Trophoblast cell (in vitro differentiated cells and primary cell): Measurements from ENCODE around the gene KCNIP2.

Experiments
- DNase-seq, 2 donors: peaks; one replicate each; pipeline ENCODE4 v3.0.0-alpha.2; 2016
- H2AFZ ChIP-seq: 2 replicates; pipeline ENCODE4 v1.6.1; 2013; ENCODE audit warnings: low read length, moderate library complexity, mild to moderate bottlenecking; ENCODE audit not compliant: insufficient read depth, poor library complexity
- H2AK5ac ChIP-seq: 2 replicates; pipeline ENCODE4 v1.6.1; 2013; ENCODE audit warnings: mild to moderate bottlenecking, low read length
- H2BK120ac ChIP-seq: 2 replicates; pipeline ENCODE4 v1.6.1; 2013; ENCODE audit warnings: low read length, mild to moderate bottlenecking, moderate library complexity; ENCODE audit not compliant: insufficient read depth, poor library complexity
- H2BK12ac ChIP-seq: 2 replicates; pipeline ENCODE4 v1.6.1; 2013; ENCODE audit warnings: mild to moderate bottlenecking, low read length, moderate library complexity
- H2BK5ac ChIP-seq: 2 replicates; pipeline ENCODE4 v1.6.1; 2013; ENCODE audit warnings: low read length, low read depth, moderate library complexity, mild to moderate bottlenecking; ENCODE audit not compliant: poor library complexity
- H3K14ac ChIP-seq: 2 replicates; pipeline ENCODE4 v1.6.1; 2013; ENCODE audit warnings: mild to moderate bottlenecking, low read length
- H3K18ac ChIP-seq: 2 replicates; pipeline ENCODE4 v1.6.1; 2013; ENCODE audit warnings: mild to moderate bottlenecking, low read length
- H3K23ac ChIP-seq: 2 replicates; pipeline ENCODE4 v1.6.1; 2013; ENCODE audit warnings: low read length
- H3K27ac ChIP-seq: 2 replicates; pipeline ENCODE4 v1.5.1; 2013; ENCODE audit warnings: low read depth, mild to moderate bottlenecking, inconsistent platforms, low read length, moderate library complexity
- H3K27me3 ChIP-seq: 2 replicates; pipeline ENCODE4 v1.6.1; 2013; ENCODE audit warnings: inconsistent platforms, mild to moderate bottlenecking, low read length, moderate library complexity; ENCODE audit not compliant: insufficient read depth
- H3K36me3 ChIP-seq, 2 experiments: 1 replicate in 1 of 2; 2 replicates in 1 of 2; pipeline ENCODE4 v1.6.1; 2013; ENCODE audit warnings: low read length in 2 of 2, mild to moderate bottlenecking in 2 of 2, moderate library complexity in 1 of 2; ENCODE audit not compliant: insufficient read depth in 2 of 2, control insufficient read depth in 1 of 2
- H3K4ac ChIP-seq: 2 replicates; pipeline ENCODE4 v1.6.1; 2013; ENCODE audit warnings: low read depth, mild to moderate bottlenecking, low read length, moderate library complexity
- H3K4me1 ChIP-seq, 2 experiments: 1 replicate in 1 of 2; 2 replicates in 1 of 2; pipeline ENCODE4 v1.6.1; 2013; ENCODE audit warnings: low read length in 2 of 2, mild to moderate bottlenecking in 2 of 2, moderate library complexity in 1 of 2; ENCODE audit not compliant: insufficient read depth in 2 of 2, control insufficient read depth in 1 of 2
- H3K4me2 ChIP-seq: 2 replicates; pipeline ENCODE4 v1.6.1; 2013; ENCODE audit warnings: inconsistent platforms, mild to moderate bottlenecking, low read length, moderate library complexity
- H3K4me3 ChIP-seq: 2 replicates; pipeline ENCODE4 v1.5.1; 2013; ENCODE audit warnings: mild to moderate bottlenecking, low read depth, low read length, inconsistent platforms
- H3K79me1 ChIP-seq: one replicate; pipeline ENCODE4 v1.6.1; 2013; ENCODE audit warnings: low read length
- H3K79me2 ChIP-seq: 2 replicates; pipeline ENCODE4 v1.6.1; 2013; ENCODE audit warnings: low read length, mild to moderate bottlenecking; ENCODE audit not compliant: control insufficient read depth, insufficient read depth, poor library complexity
- H3K9ac ChIP-seq: 2 replicates; pipeline ENCODE4 v1.6.1; 2013; ENCODE audit warnings: mild to moderate bottlenecking, low read length
- H3K9me3 ChIP-seq: 2 replicates; pipeline ENCODE4 v1.6.1; 2013; ENCODE audit warnings: low read depth, mild to moderate bottlenecking, control low read depth, inconsistent platforms, low read length; ENCODE audit not compliant: insufficient read depth
- H4K12ac ChIP-seq: 2 replicates; pipeline ENCODE4 v1.6.1; 2013; ENCODE audit warnings: low read depth, mild to moderate bottlenecking, low read length, moderate library complexity
- H4K8ac ChIP-seq: 2 replicates; pipeline ENCODE4 v1.6.1; 2013; ENCODE audit warnings: low read depth, mild to moderate bottlenecking, low read length, moderate library complexity
- H4K91ac ChIP-seq: one replicate; pipeline ENCODE4 v1.6.1; 2013; ENCODE audit warnings: low read depth, mild to moderate bottlenecking, low read length, moderate library complexity
- WGBS: extraction: QIAGEN DNeasy Blood & Tissue Kit; methylation state at CpG from one replicate; pipeline ENCODE4 v1.1.7; 2013; ENCODE audit warnings: missing lambda C conversion rate; ENCODE audit not compliant: insufficient read length, insufficient coverage; ENCODE audit errors: extremely low coverage; 5-methylcytosine and 5-hydroxymethylcytosine counted together

KCNIP2 gene

DNA sequence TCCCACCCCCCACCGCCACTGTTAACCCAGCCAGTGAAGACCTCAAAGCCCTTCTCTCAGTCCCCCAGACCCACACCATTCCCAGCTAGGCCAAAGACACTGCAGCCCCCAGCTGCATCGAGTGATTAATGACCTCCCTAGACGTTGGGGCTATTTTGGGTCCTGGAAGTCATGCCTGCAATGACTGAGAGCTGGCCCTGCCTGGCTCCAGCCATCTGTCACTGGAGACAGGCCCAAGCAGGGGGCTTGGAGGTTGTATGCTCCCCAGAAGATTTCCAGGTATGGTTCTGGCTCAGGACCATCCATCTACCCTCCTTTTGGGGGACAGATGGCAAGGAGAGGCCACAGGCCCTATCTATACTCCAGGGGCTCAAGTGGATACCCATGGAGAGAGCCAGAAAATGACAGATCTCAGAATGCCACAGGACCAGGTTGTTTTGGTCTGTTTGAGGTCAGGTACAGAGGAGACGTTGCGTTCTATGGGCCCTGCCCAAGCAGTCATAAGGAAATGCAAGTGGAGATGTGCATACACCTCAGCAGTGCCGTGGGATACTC is 5.1 kb downstream of the KCNIP2 start:
- no peak overlapping the region for H2BK120ac ChIP-seq
- no peak overlapping the region for H4K12ac ChIP-seq
- H4K8ac ChIP-seq: no peak overlapping the region
- no peak overlapping the region for H3K18ac ChIP-seq
- H2BK5ac ChIP-seq: no peak overlapping the region
- H3K79me1 ChIP-seq: no peaks in the 10 kb centered on the region
- no peak overlapping the region for H3K4ac ChIP-seq
- no peaks in the 10 kb centered on the region for H3K36me3 ChIP-seq
- H2AFZ ChIP-seq: no peak overlapping the region
- no CpG with 5 or more reads among the region's 6 CpGs for WGBS
- no peaks in the 10 kb centered on the region for H3K79me2 ChIP-seq
- H2BK12ac ChIP-seq: no peak overlapping the region
- H3K23ac ChIP-seq: no peak overlapping the region
- peaks cover 3 to 4% of the 10 kb centered on the region in 2 experiments for H3K4me1 ChIP-seq
- no peak overlapping the region for H3K14ac ChIP-seq
- H3K27me3 ChIP-seq: peaks cover 6% of the 10 kb centered on the region
- no peak overlapping the region for H3K9ac ChIP-seq
- H3K4me3 ChIP-seq: no peak overlapping the region
- no peak overlapping the region for H4K91ac ChIP-seq
- no peak overlapping the region for H2AK5ac ChIP-seq
- H3K9me3 ChIP-seq: peaks cover 3% of the 10 kb centered on the region
- no peak for DNase-seq
- H3K4me2 ChIP-seq: no peak overlapping the region
- H3K27ac ChIP-seq: no peak overlapping the region

- Histone ChIP-seq H4K91ac (no peak overlapping the region), H3K79me2 (no peaks in the 10 kb centered on the region), H3K27ac (no peak overlapping the region), H3K79me1 (no peaks in the 10 kb centered on the region), H2BK120ac (no peak overlapping the region), H3K14ac (no peak overlapping the region), H3K23ac (no peak overlapping the region), H3K9ac (no peak overlapping the region), H4K8ac (no peak overlapping the region), H3K4me2 (no peak overlapping the region), H3K4me1 (peaks cover 3 to 4% of the 10 kb centered on the region in 2 experiments), H2AFZ (no peak overlapping the region), H4K12ac (no peak overlapping the region), H2BK12ac (no peak overlapping the region), H3K36me3 (no peaks in the 10 kb centered on the region), H3K9me3 (peaks cover 3% of the 10 kb centered on the region), H3K4ac (no peak overlapping the region), H3K4me3 (no peak overlapping the region), H3K27me3 (peaks cover 2% of the 10 kb centered on the region), H2AK5ac (no peak overlapping the region), H2BK5ac (no peak overlapping the region), H3K18ac (no peak overlapping the region)
- DNase-seq: no peak
- no CpG with 5 or more reads among the region's 2 CpGs for WGBS
Observed at GRCh38 chr10:101837748-101838147, 5.9 kb downstream of the KCNIP2 start.

DNA sequence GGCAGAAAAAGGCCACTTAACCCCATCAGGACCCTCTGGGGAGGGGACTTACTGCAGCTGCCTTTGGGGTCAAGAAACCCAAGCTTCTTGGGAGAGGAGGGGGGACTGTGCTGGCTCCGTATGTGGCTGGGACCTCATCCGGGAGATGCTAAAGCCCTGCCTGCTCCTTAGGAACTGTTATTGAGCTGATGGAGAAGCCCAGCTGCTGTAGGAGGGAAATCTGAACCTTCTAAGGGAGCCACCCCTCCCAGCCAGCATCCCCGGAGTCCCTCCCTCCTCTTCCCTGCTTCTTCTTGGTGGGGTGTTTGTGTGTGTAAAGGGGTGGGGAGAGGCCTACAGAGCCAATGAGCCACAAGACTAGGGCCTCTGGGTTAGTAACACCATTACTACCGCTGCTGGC is 8.2 kb downstream of the KCNIP2 start:
- Histone ChIP-seq H3K4ac (no peak overlapping the region), H3K4me3 (no peak overlapping the region), H3K27me3 (no peaks in the 10 kb centered on the region), H3K4me1 (peaks cover 6 to 10% of the 10 kb centered on the region in 2 experiments), H3K4me2 (no peak overlapping the region), H4K12ac (no peak overlapping the region), H2AFZ (no peak overlapping the region), H4K8ac (no peak overlapping the region), H3K36me3 (no peaks in the 10 kb centered on the region), H3K14ac (no peak overlapping the region), H3K18ac (no peak overlapping the region), H4K91ac (no peak overlapping the region), H3K9ac (no peak overlapping the region), H3K27ac (no peak overlapping the region), H2BK12ac (no peak overlapping the region), H2AK5ac (no peak overlapping the region), H2BK5ac (no peak overlapping the region), H3K79me2 (no peaks in the 10 kb centered on the region), H3K9me3 (peaks cover 6% of the 10 kb centered on the region), H2BK120ac (no peak overlapping the region), H3K79me1 (peaks cover 2% of the 10 kb centered on the region), H3K23ac (no peak overlapping the region)
- no peak for DNase-seq
- WGBS: no CpG with 5 or more reads among the region's 4 CpGs

DNA sequence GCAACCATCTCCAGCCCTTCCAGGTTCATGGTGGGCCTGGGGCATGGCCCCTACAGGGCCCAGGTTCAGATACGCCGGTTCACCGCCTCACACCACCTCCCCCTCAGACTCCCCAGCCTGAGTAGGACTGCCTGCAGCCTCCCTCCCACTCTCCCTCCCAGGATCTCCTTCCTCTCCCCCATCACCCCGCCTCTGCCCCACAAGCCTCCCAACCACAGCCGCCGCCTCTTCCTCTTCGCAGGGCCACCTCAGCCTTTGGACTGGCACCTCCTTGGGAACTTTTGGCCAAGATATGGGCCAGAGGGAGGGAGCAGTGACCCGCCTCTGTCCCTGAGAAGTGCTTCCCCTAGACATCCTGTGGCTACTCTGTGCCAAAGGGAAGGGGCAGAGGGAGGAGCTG is 9.3 kb downstream of the KCNIP2 start:
- Histone ChIP-seq H4K91ac (no peak overlapping the region), H3K36me3 (no peaks in the 10 kb centered on the region), H3K14ac (no peak overlapping the region), H3K4me1 (peaks cover 9 to 14% of the 10 kb centered on the region in 2 experiments), H3K27ac (no peak overlapping the region), H2AK5ac (no peak overlapping the region), H2BK12ac (no peak overlapping the region), H2BK120ac (no peak overlapping the region), H3K27me3 (no peaks in the 10 kb centered on the region), H4K12ac (no peak overlapping the region), H3K4ac (no peak overlapping the region), H3K9ac (no peak overlapping the region), H3K23ac (no peak overlapping the region), H3K79me2 (no peaks in the 10 kb centered on the region), H3K4me3 (no peak overlapping the region), H2BK5ac (no peak overlapping the region), H4K8ac (no peak overlapping the region), H3K9me3 (peaks cover 7% of the 10 kb centered on the region), H3K4me2 (no peak overlapping the region), H3K79me1 (peaks cover 2% of the 10 kb centered on the region), H2AFZ (no peak overlapping the region), H3K18ac (no peak overlapping the region)
- no peak for DNase-seq
- no CpG with 5 or more reads among the region's 8 CpGs for WGBS
